ENCODE measurements around the gene CPNE5.

The CPNE5 gene

DNA sequence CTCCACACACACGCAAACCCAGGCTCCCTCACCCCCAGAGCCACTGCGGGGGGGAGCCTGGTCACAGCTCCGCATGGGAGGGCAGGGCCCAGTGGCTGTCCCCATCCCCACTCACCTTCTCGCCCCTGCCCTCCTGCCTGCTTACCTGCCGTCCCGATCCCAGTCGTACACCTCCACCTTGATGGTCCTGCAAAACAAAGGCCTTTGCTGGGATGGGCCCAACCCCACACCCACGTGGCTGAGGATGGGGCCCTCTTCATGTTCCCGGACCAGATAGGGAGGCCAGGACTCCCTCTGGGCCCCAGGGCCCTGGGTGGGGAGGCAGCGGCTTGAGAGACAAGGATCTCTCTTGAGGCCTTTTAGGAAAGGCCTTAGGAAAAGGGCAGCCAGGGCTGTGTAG lies 74.1 kb downstream of the CPNE5 start:
- Histone ChIP-seq H3K27me3 (ENCODE audit: insufficient read depth, poor library complexity, severe bottlenecking) (no peaks in the 10 kb centered on the region), H3K4me3 (replicated peaks; ENCODE audit: insufficient read depth, low read length) (no peak overlapping the region), H3K27ac (replicated peaks) (no peak overlapping the region)
- DNase-seq (ENCODE audit: low read depth in 1 of 2, low spot score in 1 of 2), result no peak
- TF ChIP-seq REST (IDR thresholded peaks at IDR 0.05; ENCODE audit: insufficient replicate concordance, low read depth), result no peak
- no peak for TF ChIP-seq SPI1 (IDR thresholded peaks at IDR 0.05; ENCODE audit: borderline replicate concordance, low read depth)

DNA sequence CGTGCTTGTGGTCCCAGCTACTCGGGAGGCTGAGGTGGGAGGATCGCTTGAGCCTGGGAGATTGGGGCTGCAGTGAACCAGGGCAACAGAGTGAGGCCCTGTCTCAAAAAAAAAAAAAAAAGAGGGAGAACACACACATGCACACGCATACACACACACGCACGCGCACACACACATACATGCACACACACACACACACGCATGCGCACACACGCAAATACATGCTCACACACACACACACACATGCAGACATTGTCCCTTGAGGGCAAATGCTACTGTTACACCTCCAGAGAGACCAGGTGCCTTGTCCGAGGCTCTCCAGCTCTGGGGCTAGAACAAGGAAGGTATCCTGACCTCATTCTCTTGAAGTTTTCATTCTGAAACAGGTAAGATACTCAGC lies 77.1 kb downstream of the CPNE5 start:
- H3K27me3 ChIP-seq (ENCODE audit: insufficient read depth, poor library complexity, severe bottlenecking), result no peaks in the 10 kb centered on the region
- TF ChIP-seq POLR2AphosphoS5 (IDR thresholded peaks at IDR 0.05; ENCODE audit: low read depth), result no peak
- no peak for TF ChIP-seq CTCF (IDR thresholded peaks at IDR 0.05; ENCODE audit: insufficient read depth, low read length)
- DNase-seq (ENCODE audit: low read depth in 1 of 2, low spot score in 1 of 2), result no peak
- H3K4me3 ChIP-seq (replicated peaks; ENCODE audit: insufficient read depth, low read length), result no peak overlapping the region
- no peak overlapping the region for H3K27ac ChIP-seq (replicated peaks)

DNA sequence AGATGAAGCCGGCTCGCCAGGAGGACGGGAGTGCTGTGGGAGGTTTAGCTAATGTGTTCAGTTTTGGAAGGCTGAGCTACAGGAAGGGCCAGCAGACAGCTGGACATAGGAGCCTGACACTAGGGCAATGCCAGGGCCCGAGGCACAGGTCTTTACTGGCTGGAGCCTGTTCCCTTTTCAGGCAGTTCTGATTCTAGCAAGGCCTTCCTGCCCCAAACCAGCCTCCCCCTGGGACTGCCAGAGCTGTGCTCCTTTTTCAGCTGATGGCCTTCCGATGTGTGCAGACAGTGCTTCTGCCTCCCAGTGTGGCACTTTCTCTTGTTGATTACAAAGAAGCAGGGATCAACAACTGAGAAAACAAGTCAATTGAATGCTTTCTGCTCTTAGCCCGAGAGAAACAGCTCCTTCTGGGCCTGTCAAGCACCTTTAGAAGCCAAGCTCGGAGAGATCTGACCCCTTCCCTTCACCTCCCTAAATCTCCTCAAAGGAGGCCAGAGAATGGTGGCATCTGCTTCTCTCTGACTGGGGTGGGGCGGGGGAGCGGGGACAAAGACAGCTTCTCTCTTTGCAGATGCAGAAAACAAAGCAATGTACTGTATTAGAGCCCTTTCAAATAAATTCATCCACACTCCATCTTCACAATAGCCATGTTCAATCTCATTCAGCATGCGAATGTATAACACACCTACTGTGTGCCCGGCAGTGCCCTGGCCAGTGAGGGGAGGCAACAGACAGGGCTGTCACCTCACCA lies 78.4 kb downstream of the CPNE5 start:
- H3K27me3 ChIP-seq (ENCODE audit: insufficient read depth, poor library complexity, severe bottlenecking), result no peaks in the 10 kb centered on the region

More for the DNA sequence above, 78.4 kb downstream of the CPNE5 start:
- H3K27ac ChIP-seq (replicated peaks), result no peak overlapping the region
- no peak for TF ChIP-seq CTCF (IDR thresholded peaks at IDR 0.05; ENCODE audit: insufficient read depth, low read length)
- no peak for TF ChIP-seq POLR2AphosphoS5 (IDR thresholded peaks at IDR 0.05; ENCODE audit: low read depth)
- no peak for TF ChIP-seq GABPA (IDR thresholded peaks at IDR 0.05; ENCODE audit: low read depth)
- no peak for TF ChIP-seq SPI1 (IDR thresholded peaks at IDR 0.05; ENCODE audit: borderline replicate concordance, low read depth)
- TF ChIP-seq REST (IDR thresholded peaks at IDR 0.05; ENCODE audit: insufficient replicate concordance, low read depth), result no peak
- no peak for DNase-seq (ENCODE audit: low read depth in 1 of 2, low spot score in 1 of 2)
- H3K4me3 ChIP-seq (replicated peaks; ENCODE audit: insufficient read depth, low read length), result no peak overlapping the region
